ENCODE measurements around the gene LTK.

GRCh38 chr15:41530363-41530956 is 16.8 kb upstream of the LTK start:
- TF ChIP-seq POLR2A (IDR thresholded peaks at IDR 0.05) (no peak), CTCF (IDR thresholded peaks at IDR 0.05) (no peak)
